Liver (tissue), 9 donors: ENCODE measurements around the gene BSN. TPM values are rescaled to one million over a fixed set of nuclear protein-coding genes. Genes with fewer than 3 reads are reported as not detected.

ENCODE experiments used
- DNase-seq: peaks from one replicate; pipeline ENCODE4 v3.0.0-alpha.2; 2017; ENCODE audit warnings: low spot score
- H3K27ac ChIP-seq, 2 donors: one replicate each; pipeline ENCODE4 v1.7.0; 2013; ENCODE audit warnings: inconsistent platforms in 2 of 2, low read length in 2 of 2, control low read depth in 1 of 2, low read depth in 1 of 2, mild to moderate bottlenecking in 1 of 2
- H3K27me3 ChIP-seq, 4 donors: one replicate each; pipeline versions ENCODE4 v1.6.1 to v1.7.0; 2013; ENCODE audit warnings: low read length in 3 of 4, inconsistent platforms in 1 of 4, mild to moderate bottlenecking in 1 of 4, moderate library complexity in 1 of 4; ENCODE audit not compliant: control insufficient read depth in 4 of 4, insufficient read depth in 4 of 4
- H3K36me3 ChIP-seq, 4 donors: one replicate each; pipeline versions ENCODE4 v1.6.1 to v1.7.0; 2013; ENCODE audit warnings: low read length in 3 of 4, mild to moderate bottlenecking in 3 of 4, low read depth in 1 of 4, moderate library complexity in 1 of 4; ENCODE audit not compliant: control insufficient read depth in 4 of 4, insufficient read depth in 3 of 4
- H3K4me1 ChIP-seq, 4 donors: one replicate each; pipeline versions ENCODE4 v1.6.1 to v1.7.0; 2013; ENCODE audit warnings: low read length in 3 of 4, mild to moderate bottlenecking in 3 of 4, moderate library complexity in 1 of 4; ENCODE audit not compliant: control insufficient read depth in 4 of 4, insufficient read depth in 4 of 4
- H3K4me3 ChIP-seq, 3 donors: one replicate each; pipeline versions ENCODE4 v1.6.1 to v1.7.0; 2013; ENCODE audit warnings: low read length in 3 of 3, control low read depth in 1 of 3, low read depth in 1 of 3, mild to moderate bottlenecking in 1 of 3
- H3K9ac ChIP-seq, 2 donors: one replicate each; pipeline ENCODE4 v1.7.0; 2013; ENCODE audit warnings: low read length in 2 of 2, mild to moderate bottlenecking in 2 of 2, moderate library complexity in 2 of 2, control low read depth in 1 of 2, low read depth in 1 of 2
- H3K9me3 ChIP-seq, 4 donors: one replicate each; pipeline versions ENCODE4 v1.6.1 to v1.7.0; 2013; ENCODE audit warnings: low read length in 3 of 4; ENCODE audit not compliant: control insufficient read depth in 4 of 4
- CTCF ChIP-seq: fragments of 150-350 bp; IDR thresholded peaks from 2 replicates; pipeline ENCODE4 v1.5.1; 2017; ENCODE audit warnings: improper control_type of control experiment, low read depth, low read length; ENCODE audit not compliant: missing input control
- EGR1 ChIP-seq, 2 donors: IDR thresholded peaks; 2 replicates each; pipeline ENCODE4 v1.6.1; 2016 to 2018; ENCODE audit warnings: antibody characterized with exemption in 2 of 2, low read depth in 2 of 2
- FOXA2 ChIP-seq: IDR thresholded peaks from 2 replicates; pipeline ENCODE4 v1.6.1; 2016; ENCODE audit warnings: antibody characterized with exemption
- GABPA ChIP-seq, 2 donors: IDR thresholded peaks in 1 of 2; conservative IDR thresholded peaks in 1 of 2; 2 replicates each; pipeline ENCODE4 v1.6.1; 2016; ENCODE audit warnings: antibody characterized with exemption in 2 of 2, mild to moderate bottlenecking in 1 of 2, moderate library complexity in 1 of 2
- HNF4G ChIP-seq: IDR thresholded peaks from 2 replicates; pipeline ENCODE4 v1.6.1; 2016; ENCODE audit warnings: antibody characterized with exemption
- RAD21 ChIP-seq, 2 donors: IDR thresholded peaks; 2 replicates each; pipeline ENCODE4 v1.6.1; 2016; ENCODE audit warnings: antibody characterized with exemption in 2 of 2, mild to moderate bottlenecking in 2 of 2
- REST ChIP-seq: IDR thresholded peaks from 2 replicates; pipeline ENCODE4 v1.6.1; 2016; ENCODE audit warnings: antibody characterized with exemption, mild to moderate bottlenecking
- YY1 ChIP-seq: IDR thresholded peaks from 2 replicates; pipeline ENCODE4 v1.6.1; 2016; ENCODE audit warnings: antibody characterized with exemption, mild to moderate bottlenecking
- ZBTB33 ChIP-seq: IDR thresholded peaks from 2 replicates; pipeline ENCODE4 v1.6.1; 2016; ENCODE audit warnings: antibody characterized with exemption
- WGBS: extraction: QIAGEN DNeasy Blood & Tissue Kit; methylation state at CpG from one replicate; pipeline ENCODE4 v1.1.7; 2013; 5-methylcytosine and 5-hydroxymethylcytosine counted together
- polyA plus RNA-seq, 2 donors: library from polyadenylated mRNA; stranded (reverse) in 1 of 2; unstranded in 1 of 2; fragments of 200-250 nt in 1 of 2; fragments of >200 nt in 1 of 2; fragmentation: Nextera tagmentation in 1 of 2; extraction: Ambion mirVana in 1 of 2; gene quantifications; one replicate each; pipeline versions ENCODE4 v1.2.1 to v1.2.3, GENCODE V29; 2013 to 2015
- total RNA-seq, 2 donors: library from RNA; depleted of rRNA; stranded (reverse); fragments of >200 nt; gene quantifications; one replicate each; pipeline ENCODE4 v1.2.3, GENCODE V29; 2014
- TF ChIP-seq, protein P1 (sequence below): IDR thresholded peaks from 2 replicates; pipeline ENCODE4 v1.6.1; 2016; ENCODE audit warnings: antibody characterized with exemption
- donor health status: healthy.
- donor health status: healthy.
- donor health status: healthy.
- donor health status: healthy.
- donor health status: healthy.

The BSN gene
- total and polyA plus RNA-seq, 4 donors: 0.32 to 0.67 (median 0.40) TPM

GRCh38 chr3:49626101-49626581 lies 71.9 kb downstream of the BSN start:
- no peak for DNase-seq
- WGBS: 79% methylated on average over 8 of the region's 8 CpGs
- H3K9me3 ChIP-seq: no peaks in the 10 kb centered on the region

More at GRCh38 chr3:49626101-49626581, 71.9 kb downstream of the BSN start:
- H3K27ac ChIP-seq: no peak overlapping the region
- no peaks in the 10 kb centered on the region for H3K4me1 ChIP-seq
- no peak for TF ChIP-seq FOXA2
- TF ChIP-seq ZBTB33: no peak
- TF ChIP-seq, protein P1, sequence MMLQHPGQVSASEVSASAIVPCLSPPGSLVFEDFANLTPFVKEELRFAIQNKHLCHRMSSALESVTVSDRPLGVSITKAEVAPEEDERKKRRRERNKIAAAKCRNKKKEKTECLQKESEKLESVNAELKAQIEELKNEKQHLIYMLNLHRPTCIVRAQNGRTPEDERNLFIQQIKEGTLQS: no peak
- no peak for TF ChIP-seq CTCF
- no peak for TF ChIP-seq GABPA (IDR thresholded peaks at IDR 0.05 in 1 of 2, conservative IDR thresholded peaks at IDR 0.05 in 1 of 2)
- no peak for TF ChIP-seq YY1
- TF ChIP-seq REST: no peak
- TF ChIP-seq EGR1 (IDR thresholded peaks at IDR 0.05; ENCODE audit: low read depth in 2 of 2): no peak
- no peak for TF ChIP-seq HNF4G
- no peak for TF ChIP-seq RAD21 (IDR thresholded peaks at IDR 0.05)
- H3K36me3 ChIP-seq: peaks cover 0 to 4% (median 0%) of the 10 kb centered on the region in 4 donors
- H3K4me3 ChIP-seq: no peak overlapping the region
- H3K27me3 ChIP-seq: no peaks in the 10 kb centered on the region
- H3K9ac ChIP-seq: no peak overlapping the region
